ENCODE data around the gene SLC25A13.

SLC25A13 gene

DNA sequence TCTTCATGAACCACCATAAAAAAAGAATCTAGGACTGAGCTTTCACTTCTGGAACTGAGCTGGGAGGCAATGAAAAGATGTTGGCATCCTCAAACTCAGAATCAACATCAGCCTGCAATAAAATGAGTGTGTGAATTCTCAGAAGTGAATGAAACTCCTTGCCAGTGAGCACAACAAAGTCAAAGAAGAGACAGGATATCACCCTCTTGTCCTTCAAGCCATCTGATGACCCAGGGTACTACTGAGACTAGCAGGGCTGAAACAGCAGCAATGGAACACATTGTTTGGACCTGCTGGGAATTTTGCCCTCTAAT is 13.0 kb downstream of the SLC25A13 start (continued):
- TF ChIP-seq, protein P1, sequence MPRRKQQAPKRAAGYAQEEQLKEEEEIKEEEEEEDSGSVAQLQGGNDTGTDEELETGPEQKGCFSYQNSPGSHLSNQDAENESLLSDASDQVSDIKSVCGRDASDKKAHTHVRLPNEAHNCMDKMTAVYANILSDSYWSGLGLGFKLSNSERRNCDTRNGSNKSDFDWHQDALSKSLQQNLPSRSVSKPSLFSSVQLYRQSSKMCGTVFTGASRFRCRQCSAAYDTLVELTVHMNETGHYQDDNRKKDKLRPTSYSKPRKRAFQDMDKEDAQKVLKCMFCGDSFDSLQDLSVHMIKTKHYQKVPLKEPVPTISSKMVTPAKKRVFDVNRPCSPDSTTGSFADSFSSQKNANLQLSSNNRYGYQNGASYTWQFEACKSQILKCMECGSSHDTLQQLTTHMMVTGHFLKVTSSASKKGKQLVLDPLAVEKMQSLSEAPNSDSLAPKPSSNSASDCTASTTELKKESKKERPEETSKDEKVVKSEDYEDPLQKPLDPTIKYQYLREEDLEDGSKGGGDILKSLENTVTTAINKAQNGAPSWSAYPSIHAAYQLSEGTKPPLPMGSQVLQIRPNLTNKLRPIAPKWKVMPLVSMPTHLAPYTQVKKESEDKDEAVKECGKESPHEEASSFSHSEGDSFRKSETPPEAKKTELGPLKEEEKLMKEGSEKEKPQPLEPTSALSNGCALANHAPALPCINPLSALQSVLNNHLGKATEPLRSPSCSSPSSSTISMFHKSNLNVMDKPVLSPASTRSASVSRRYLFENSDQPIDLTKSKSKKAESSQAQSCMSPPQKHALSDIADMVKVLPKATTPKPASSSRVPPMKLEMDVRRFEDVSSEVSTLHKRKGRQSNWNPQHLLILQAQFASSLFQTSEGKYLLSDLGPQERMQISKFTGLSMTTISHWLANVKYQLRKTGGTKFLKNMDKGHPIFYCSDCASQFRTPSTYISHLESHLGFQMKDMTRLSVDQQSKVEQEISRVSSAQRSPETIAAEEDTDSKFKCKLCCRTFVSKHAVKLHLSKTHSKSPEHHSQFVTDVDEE (CRISPR knock-in tag; IDR thresholded peaks at IDR 0.05), result no peak
- TF ChIP-seq ESRRG (CRISPR knock-in tag; IDR thresholded peaks at IDR 0.05), result no peak

DNA sequence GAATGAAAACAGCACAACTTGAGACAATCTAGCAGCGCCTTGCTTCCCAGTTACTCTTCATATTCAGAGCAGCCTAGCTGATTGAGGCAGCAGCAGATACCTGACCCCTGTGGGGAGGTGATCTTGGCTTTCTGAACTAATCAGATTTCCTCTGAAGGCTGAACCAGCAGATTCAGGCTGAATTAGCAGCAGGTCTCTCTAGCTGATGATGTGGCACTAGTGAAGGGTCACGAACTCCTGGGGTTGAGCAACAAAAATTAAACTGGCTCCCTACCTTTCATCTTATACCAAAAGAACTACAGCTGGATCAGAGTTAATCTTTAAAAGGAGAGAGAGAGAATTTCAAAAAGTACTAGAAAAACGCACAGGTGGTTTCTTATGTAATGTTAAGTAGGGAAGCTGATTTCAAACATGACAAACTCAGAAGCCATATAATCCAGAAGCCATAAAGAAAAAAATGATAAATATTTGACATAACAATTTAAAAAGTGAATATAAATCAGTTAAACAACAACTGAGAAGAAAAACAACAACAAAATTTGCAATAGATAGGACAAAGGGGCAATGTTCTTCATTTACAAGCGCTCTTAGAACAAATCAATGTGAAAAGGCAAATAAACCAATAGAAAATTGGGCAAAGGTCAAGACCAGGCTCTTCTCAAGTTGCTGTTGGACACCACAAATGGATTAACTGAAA is 13.5 kb downstream of the SLC25A13 start:
- ATAC-seq, result no peak
- TF ChIP-seq, protein P2, sequence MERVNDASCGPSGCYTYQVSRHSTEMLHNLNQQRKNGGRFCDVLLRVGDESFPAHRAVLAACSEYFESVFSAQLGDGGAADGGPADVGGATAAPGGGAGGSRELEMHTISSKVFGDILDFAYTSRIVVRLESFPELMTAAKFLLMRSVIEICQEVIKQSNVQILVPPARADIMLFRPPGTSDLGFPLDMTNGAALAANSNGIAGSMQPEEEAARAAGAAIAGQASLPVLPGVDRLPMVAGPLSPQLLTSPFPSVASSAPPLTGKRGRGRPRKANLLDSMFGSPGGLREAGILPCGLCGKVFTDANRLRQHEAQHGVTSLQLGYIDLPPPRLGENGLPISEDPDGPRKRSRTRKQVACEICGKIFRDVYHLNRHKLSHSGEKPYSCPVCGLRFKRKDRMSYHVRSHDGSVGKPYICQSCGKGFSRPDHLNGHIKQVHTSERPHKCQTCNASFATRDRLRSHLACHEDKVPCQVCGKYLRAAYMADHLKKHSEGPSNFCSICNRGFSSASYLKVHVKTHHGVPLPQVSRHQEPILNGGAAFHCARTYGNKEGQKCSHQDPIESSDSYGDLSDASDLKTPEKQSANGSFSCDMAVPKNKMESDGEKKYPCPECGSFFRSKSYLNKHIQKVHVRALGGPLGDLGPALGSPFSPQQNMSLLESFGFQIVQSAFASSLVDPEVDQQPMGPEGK (CRISPR knock-in tag; IDR thresholded peaks at IDR 0.05; ENCODE audit: borderline replicate concordance), result no peak
- TF ChIP-seq GLIS3 (CRISPR knock-in tag; IDR thresholded peaks at IDR 0.05) (no peak), RARB (CRISPR knock-in tag; IDR thresholded peaks at IDR 0.05) (no peak), ESRRG (CRISPR knock-in tag; IDR thresholded peaks at IDR 0.05) (no peak)
- TF ChIP-seq, protein P3, sequence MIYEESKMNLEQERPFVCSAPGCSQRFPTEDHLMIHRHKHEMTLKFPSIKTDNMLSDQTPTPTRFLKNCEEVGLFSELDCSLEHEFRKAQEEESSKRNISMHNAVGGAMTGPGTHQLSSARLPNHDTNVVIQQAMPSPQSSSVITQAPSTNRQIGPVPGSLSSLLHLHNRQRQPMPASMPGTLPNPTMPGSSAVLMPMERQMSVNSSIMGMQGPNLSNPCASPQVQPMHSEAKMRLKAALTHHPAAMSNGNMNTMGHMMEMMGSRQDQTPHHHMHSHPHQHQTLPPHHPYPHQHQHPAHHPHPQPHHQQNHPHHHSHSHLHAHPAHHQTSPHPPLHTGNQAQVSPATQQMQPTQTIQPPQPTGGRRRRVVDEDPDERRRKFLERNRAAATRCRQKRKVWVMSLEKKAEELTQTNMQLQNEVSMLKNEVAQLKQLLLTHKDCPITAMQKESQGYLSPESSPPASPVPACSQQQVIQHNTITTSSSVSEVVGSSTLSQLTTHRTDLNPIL (CRISPR knock-in tag; IDR thresholded peaks at IDR 0.05; ENCODE audit: low read depth), result no peak
- TF ChIP-seq, protein P4, sequence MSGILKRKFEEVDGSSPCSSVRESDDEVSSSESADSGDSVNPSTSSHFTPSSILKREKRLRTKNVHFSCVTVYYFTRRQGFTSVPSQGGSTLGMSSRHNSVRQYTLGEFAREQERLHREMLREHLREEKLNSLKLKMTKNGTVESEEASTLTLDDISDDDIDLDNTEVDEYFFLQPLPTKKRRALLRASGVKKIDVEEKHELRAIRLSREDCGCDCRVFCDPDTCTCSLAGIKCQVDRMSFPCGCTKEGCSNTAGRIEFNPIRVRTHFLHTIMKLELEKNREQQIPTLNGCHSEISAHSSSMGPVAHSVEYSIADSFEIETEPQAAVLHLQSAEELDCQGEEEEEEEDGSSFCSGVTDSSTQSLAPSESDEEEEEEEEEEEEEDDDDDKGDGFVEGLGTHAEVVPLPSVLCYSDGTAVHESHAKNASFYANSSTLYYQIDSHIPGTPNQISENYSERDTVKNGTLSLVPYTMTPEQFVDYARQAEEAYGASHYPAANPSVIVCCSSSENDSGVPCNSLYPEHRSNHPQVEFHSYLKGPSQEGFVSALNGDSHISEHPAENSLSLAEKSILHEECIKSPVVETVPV (CRISPR knock-in tag; IDR thresholded peaks at IDR 0.05), result no peak

DNA sequence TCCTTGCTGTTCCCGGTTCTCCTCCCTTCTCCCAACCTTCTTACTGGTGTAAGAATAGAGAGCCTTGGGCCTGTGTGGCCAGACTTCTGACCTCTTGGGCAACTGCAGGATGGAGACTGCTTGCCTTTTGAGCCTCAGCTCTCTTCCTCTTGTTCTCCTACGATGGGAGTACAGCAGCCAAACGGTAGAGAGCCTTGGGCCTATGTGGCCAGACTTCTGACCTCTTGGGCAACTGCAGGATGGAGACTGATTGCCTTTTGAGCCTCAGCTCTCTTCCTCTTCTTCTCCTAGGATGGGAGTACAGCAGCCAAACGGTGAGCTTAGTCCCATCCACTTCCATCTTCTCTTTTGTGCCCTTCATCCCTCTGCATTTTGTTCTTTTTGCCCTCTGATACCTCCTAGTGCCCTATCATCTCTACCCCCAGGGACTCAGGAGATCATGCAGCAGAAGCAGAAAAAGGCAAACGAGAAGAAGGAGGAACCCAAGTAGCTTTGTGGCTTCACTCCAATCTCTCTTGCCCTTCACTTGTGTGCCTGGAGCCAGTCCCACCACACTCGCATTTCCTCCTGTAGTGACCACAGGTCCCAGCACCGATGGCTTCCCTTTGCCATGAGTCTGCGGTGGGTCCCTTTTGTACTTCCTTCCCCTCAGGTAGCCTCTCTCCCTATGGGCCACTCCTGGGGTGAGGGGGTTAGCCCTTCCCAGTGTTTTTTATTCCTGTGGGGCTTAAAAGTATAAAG is 15.3 kb downstream of the SLC25A13 start:
- ATAC-seq, result no peak
- no peak for TF ChIP-seq ZFP30 (CRISPR knock-in tag; IDR thresholded peaks at IDR 0.05)
- TF ChIP-seq ZC3H10 (CRISPR knock-in tag; IDR thresholded peaks at IDR 0.05), result no peak
- TF ChIP-seq, protein P1 (CRISPR knock-in tag; IDR thresholded peaks at IDR 0.05), result no peak
- no peak for TF ChIP-seq BACH2 (CRISPR knock-in tag; IDR thresholded peaks at IDR 0.05; ENCODE audit: borderline replicate concordance)
- no peak for TF ChIP-seq SNAI2 (CRISPR knock-in tag; IDR thresholded peaks at IDR 0.05)
- no peak for TF ChIP-seq ESRRG (CRISPR knock-in tag; IDR thresholded peaks at IDR 0.05)
- no peak for TF ChIP-seq ISL1 (CRISPR knock-in tag; IDR thresholded peaks at IDR 0.05)
- TF ChIP-seq TCF4 (CRISPR knock-in tag; IDR thresholded peaks at IDR 0.05; ENCODE audit: borderline replicate concordance), result no peak
- TF ChIP-seq, protein P4 (CRISPR knock-in tag; IDR thresholded peaks at IDR 0.05), result no peak
- TF ChIP-seq, protein P3 (CRISPR knock-in tag; IDR thresholded peaks at IDR 0.05; ENCODE audit: low read depth), result no peak
- TF ChIP-seq CSDC2 (CRISPR knock-in tag; IDR thresholded peaks at IDR 0.05), result no peak
- TF ChIP-seq, protein P2 (CRISPR knock-in tag; IDR thresholded peaks at IDR 0.05; ENCODE audit: borderline replicate concordance), result no peak
- TF ChIP-seq, protein P5, sequence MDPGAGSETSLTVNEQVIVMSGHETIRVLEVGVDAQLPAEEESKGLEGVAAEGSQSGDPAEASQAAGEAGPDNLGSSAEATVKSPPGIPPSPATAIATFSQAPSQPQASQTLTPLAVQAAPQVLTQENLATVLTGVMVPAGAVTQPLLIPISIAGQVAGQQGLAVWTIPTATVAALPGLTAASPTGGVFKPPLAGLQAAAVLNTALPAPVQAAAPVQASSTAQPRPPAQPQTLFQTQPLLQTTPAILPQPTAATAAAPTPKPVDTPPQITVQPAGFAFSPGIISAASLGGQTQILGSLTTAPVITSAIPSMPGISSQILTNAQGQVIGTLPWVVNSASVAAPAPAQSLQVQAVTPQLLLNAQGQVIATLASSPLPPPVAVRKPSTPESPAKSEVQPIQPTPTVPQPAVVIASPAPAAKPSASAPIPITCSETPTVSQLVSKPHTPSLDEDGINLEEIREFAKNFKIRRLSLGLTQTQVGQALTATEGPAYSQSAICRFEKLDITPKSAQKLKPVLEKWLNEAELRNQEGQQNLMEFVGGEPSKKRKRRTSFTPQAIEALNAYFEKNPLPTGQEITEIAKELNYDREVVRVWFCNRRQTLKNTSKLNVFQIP (CRISPR knock-in tag; IDR thresholded peaks at IDR 0.05; ENCODE audit: borderline replicate concordance, low read depth), result no peak
- TF ChIP-seq TOX (CRISPR knock-in tag; IDR thresholded peaks at IDR 0.05; ENCODE audit: borderline replicate concordance), result no peak
- no peak for TF ChIP-seq GLIS3 (CRISPR knock-in tag; IDR thresholded peaks at IDR 0.05)
- no peak for TF ChIP-seq ZNF70 (CRISPR knock-in tag; IDR thresholded peaks at IDR 0.05)

Measured in SK-N-SH treated with all-trans-retinoic acid at 6 μM for 48 hours (cell line).